Neural cell (in vitro differentiated cells): Measurements from ENCODE around the gene PLBD2. TPM values are rescaled to one million over a fixed set of nuclear protein-coding genes. Genes with fewer than 3 reads are reported as not detected.

Experiments used
- H2AFZ ChIP-seq: fragments of 200-600, 300-800 bp; sonication (generic), shearing (Covaris generic); 2 replicates; pipeline ENCODE4 v1.6.0; 2014; ENCODE audit warnings: low read depth, mild to moderate bottlenecking, antibody characterized with exemption, low read length, moderate library complexity
- H3F3A ChIP-seq: fragments of 200-600 bp; shearing (Covaris generic); 2 replicates; pipeline ENCODE4 v1.6.1; 2016; ENCODE audit warnings: mild to moderate bottlenecking, moderate library complexity, mixed read lengths, antibody characterized with exemption, low read length; ENCODE audit not compliant: insufficient read depth, poor library complexity, severe bottlenecking
- H3K27ac ChIP-seq: fragments of 200-600, 300-800 bp; sonication (generic), shearing (Covaris generic); 2 replicates; pipeline ENCODE4 v1.5.1; 2014; ENCODE audit warnings: mild to moderate bottlenecking, low read length, moderate library complexity
- H3K27me3 ChIP-seq: fragments of 300-800, 200-600 bp; sonication (generic), shearing (Covaris generic); 2 replicates; pipeline ENCODE4 v1.6.0; 2014; ENCODE audit warnings: mild to moderate bottlenecking, low read depth, low read length, moderate library complexity; ENCODE audit not compliant: insufficient read depth
- H3K36me3 ChIP-seq: fragments of 300-800, 200-600 bp; sonication (generic), shearing (Covaris generic); 2 replicates; pipeline ENCODE4 v1.5.1; 2014; ENCODE audit warnings: mild to moderate bottlenecking, antibody characterized with exemption, low read length, moderate library complexity; ENCODE audit not compliant: insufficient read depth
- H3K4me2 ChIP-seq: fragments of 300-800, 200-600 bp; sonication (generic), shearing (Covaris generic); 2 replicates; pipeline ENCODE4 v1.6.0; 2014; ENCODE audit warnings: mild to moderate bottlenecking, low read length
- H3K4me3 ChIP-seq: fragments of 300-800, 200-600 bp; sonication (generic), shearing (Covaris generic); 2 replicates; pipeline ENCODE4 v1.5.1; 2014; ENCODE audit warnings: mild to moderate bottlenecking, low read length, moderate library complexity
- H3K79me2 ChIP-seq: fragments of 200-600 bp; shearing (Covaris generic); replicated peaks from 2 replicates; pipeline ENCODE4 v1.6.0; 2014; ENCODE audit warnings: mild to moderate bottlenecking, low read length, moderate library complexity; ENCODE audit not compliant: insufficient read depth
- H3K9ac ChIP-seq: fragments of 300-800, 200-600 bp; sonication (generic), shearing (Covaris generic); 2 replicates; pipeline ENCODE4 v1.6.1; 2016; ENCODE audit warnings: mild to moderate bottlenecking, low read length, mixed read lengths
- H3K9me2 ChIP-seq: fragments of 200-600 bp; shearing (Covaris generic); 2 replicates; pipeline ENCODE4 v1.6.1; 2016; ENCODE audit warnings: mild to moderate bottlenecking, low read length, mixed read lengths; ENCODE audit not compliant: insufficient read depth
- H3K9me3 ChIP-seq: fragments of 200-600, 300-800 bp; sonication (generic), shearing (Covaris generic); 2 replicates; pipeline ENCODE4 v1.6.1; 2016; ENCODE audit warnings: mild to moderate bottlenecking, mixed run types, low read length, moderate library complexity, mixed read lengths
- H4K20me1 ChIP-seq: fragments of 200-600 bp; shearing (Covaris generic); 2 replicates; pipeline ENCODE4 v1.6.1; 2016; ENCODE audit warnings: mild to moderate bottlenecking, mixed run types; ENCODE audit not compliant: insufficient read depth
- CTCF ChIP-seq: fragments of 450-650 bp; IDR thresholded peaks from 2 replicates; pipeline ENCODE4 v1.5.1; 2014; ENCODE audit warnings: antibody characterized with exemption, mild to moderate bottlenecking, moderate library complexity; ENCODE audit not compliant: poor library complexity, severe bottlenecking
- EP300 ChIP-seq: fragments of 450-650 bp; conservative IDR thresholded peaks from 2 replicates; pipeline ENCODE4 v1.6.1; 2014; ENCODE audit warnings: antibody characterized with exemption, mild to moderate bottlenecking, moderate library complexity; ENCODE audit not compliant: poor library complexity, severe bottlenecking
- EZH2 ChIP-seq: fragments of 200-600, 300-800 bp; shearing (Covaris generic), sonication (generic); IDR thresholded peaks from 2 replicates; pipeline ENCODE4 v1.6.1; 2014; ENCODE audit warnings: antibody characterized with exemption, low read length, borderline replicate concordance, mild to moderate bottlenecking; ENCODE audit not compliant: insufficient read depth, poor library complexity, severe bottlenecking
- POLR2AphosphoS5 ChIP-seq: IDR thresholded peaks from 2 replicates; pipeline ENCODE4 v1.6.1; 2012
- RAD21 ChIP-seq: fragments of 450-650 bp; conservative IDR thresholded peaks from 2 replicates; pipeline ENCODE4 v1.6.1; 2014; ENCODE audit warnings: antibody characterized with exemption, mild to moderate bottlenecking, moderate library complexity
- SMC3 ChIP-seq: fragments of 450-650 bp; conservative IDR thresholded peaks from 2 replicates; pipeline ENCODE4 v1.6.1; 2014; ENCODE audit warnings: antibody characterized with exemption, mild to moderate bottlenecking, moderate library complexity; ENCODE audit not compliant: poor library complexity
- TAF1 ChIP-seq: IDR thresholded peaks from 2 replicates; pipeline ENCODE4 v1.6.1; 2012; ENCODE audit warnings: low read depth
- polyA plus RNA-seq: library from polyadenylated mRNA; depleted of rRNA; stranded (reverse); fragments of >200 nt; gene quantifications from 2 replicates; pipeline ENCODE4 v1.2.3, GENCODE V29; 2014
- TF ChIP-seq, protein P1 (sequence below): IDR thresholded peaks from 2 replicates; pipeline ENCODE4 v1.6.1; 2012; ENCODE audit warnings: borderline replicate concordance

PLBD2 gene
- polyA plus RNA-seq, 1 donor from 2014 or later, result 4.8 TPM

DNA sequence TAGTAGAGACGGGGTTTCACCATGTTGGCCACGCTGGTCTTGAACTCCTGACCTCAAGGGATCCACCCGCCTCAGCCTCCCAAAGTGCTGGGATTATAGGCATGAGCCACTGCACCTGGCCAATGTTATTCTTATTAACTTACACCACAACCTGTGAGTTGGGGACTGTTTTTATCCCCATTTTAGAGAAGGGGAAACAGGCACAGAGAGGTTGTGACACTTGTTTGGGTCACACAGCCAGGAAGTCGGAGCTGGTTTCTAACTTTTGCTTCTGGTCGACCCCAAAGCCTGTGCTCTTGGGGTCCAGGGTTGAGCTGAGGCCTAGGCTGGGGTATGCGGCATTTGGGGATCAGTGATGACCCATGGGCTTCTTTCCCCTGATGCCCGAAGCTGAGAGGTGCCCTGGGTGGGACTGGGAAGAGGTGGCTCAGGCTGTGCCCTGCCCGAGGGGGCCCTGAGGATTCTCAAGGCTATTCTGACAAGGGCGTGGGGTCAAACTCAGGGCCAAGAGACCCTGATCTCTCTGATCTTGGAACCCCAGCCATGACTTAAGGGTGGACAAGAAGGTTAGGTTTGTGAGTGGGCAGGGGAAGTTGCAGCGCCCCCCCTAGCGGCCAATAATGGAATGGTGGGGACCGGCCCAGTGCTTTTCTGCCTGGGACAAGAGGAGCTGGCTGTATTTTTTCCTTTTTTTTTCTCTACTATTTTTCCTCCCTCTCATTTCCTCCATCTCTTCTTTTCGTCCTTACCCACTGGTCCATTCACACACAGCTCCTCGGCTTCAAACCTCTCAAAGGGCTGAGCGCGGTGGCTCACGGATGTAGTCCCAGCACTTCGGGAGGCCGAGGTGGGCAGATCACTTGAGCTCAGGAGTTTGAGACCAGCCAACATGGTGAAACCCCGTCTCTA, 66.8 kb downstream of the PLBD2 start:
- Histone ChIP-seq H2AFZ (no peak overlapping the region), H3K9me2 (no peaks in the 10 kb centered on the region), H3K9ac (no peak overlapping the region), H3K36me3 (no peaks in the 10 kb centered on the region), H3K79me2 (no peaks in the 10 kb centered on the region), H4K20me1 (no peaks in the 10 kb centered on the region), H3K4me3 (no peak overlapping the region), H3K27me3 (no peaks in the 10 kb centered on the region), H3K9me3 (no peaks in the 10 kb centered on the region), H3K27ac (no peak overlapping the region), H3F3A (no peaks in the 10 kb centered on the region), H3K4me2 (no peak overlapping the region)
- no peak for TF ChIP-seq EP300

- Histone ChIP-seq H3K9ac (no peak overlapping the region), H3K79me2 (no peaks in the 10 kb centered on the region), H3F3A (no peaks in the 10 kb centered on the region), H3K27me3 (no peaks in the 10 kb centered on the region), H3K27ac (no peak overlapping the region), H3K9me2 (no peaks in the 10 kb centered on the region), H3K4me3 (no peak overlapping the region), H3K9me3 (no peaks in the 10 kb centered on the region), H3K4me2 (no peak overlapping the region), H3K36me3 (no peaks in the 10 kb centered on the region), H2AFZ (no peak overlapping the region), H4K20me1 (no peaks in the 10 kb centered on the region)
- no peak for TF ChIP-seq POLR2AphosphoS5
- TF ChIP-seq RAD21, result no peak
- no peak for TF ChIP-seq TAF1
- TF ChIP-seq EP300, result no peak
- TF ChIP-seq CTCF, result no peak
- TF ChIP-seq, protein P1, sequence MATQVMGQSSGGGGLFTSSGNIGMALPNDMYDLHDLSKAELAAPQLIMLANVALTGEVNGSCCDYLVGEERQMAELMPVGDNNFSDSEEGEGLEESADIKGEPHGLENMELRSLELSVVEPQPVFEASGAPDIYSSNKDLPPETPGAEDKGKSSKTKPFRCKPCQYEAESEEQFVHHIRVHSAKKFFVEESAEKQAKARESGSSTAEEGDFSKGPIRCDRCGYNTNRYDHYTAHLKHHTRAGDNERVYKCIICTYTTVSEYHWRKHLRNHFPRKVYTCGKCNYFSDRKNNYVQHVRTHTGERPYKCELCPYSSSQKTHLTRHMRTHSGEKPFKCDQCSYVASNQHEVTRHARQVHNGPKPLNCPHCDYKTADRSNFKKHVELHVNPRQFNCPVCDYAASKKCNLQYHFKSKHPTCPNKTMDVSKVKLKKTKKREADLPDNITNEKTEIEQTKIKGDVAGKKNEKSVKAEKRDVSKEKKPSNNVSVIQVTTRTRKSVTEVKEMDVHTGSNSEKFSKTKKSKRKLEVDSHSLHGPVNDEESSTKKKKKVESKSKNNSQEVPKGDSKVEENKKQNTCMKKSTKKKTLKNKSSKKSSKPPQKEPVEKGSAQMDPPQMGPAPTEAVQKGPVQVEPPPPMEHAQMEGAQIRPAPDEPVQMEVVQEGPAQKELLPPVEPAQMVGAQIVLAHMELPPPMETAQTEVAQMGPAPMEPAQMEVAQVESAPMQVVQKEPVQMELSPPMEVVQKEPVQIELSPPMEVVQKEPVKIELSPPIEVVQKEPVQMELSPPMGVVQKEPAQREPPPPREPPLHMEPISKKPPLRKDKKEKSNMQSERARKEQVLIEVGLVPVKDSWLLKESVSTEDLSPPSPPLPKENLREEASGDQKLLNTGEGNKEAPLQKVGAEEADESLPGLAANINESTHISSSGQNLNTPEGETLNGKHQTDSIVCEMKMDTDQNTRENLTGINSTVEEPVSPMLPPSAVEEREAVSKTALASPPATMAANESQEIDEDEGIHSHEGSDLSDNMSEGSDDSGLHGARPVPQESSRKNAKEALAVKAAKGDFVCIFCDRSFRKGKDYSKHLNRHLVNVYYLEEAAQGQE, result no peak
- no peak for TF ChIP-seq SMC3
These were observed 67.6 kb downstream of the PLBD2 start for GRCh38 chr12:113425960-113426453.

- H3F3A ChIP-seq, result no peaks in the 10 kb centered on the region
- no peaks in the 10 kb centered on the region for H3K9me2 ChIP-seq
- H3K4me2 ChIP-seq, result no peak overlapping the region
- no peaks in the 10 kb centered on the region for H4K20me1 ChIP-seq
- no peaks in the 10 kb centered on the region for H3K9me3 ChIP-seq
- no peaks in the 10 kb centered on the region for H3K27me3 ChIP-seq
- H3K4me3 ChIP-seq, result no peak overlapping the region
- TF ChIP-seq EZH2 (no peak), CTCF (no peak)
- H2AFZ ChIP-seq, result no peak overlapping the region
- H3K27ac ChIP-seq, result no peak overlapping the region
- no peak overlapping the region for H3K9ac ChIP-seq
- no peaks in the 10 kb centered on the region for H3K36me3 ChIP-seq
- no peaks in the 10 kb centered on the region for H3K79me2 ChIP-seq
These were observed 69.5 kb downstream of the PLBD2 start for GRCh38 chr12:113427882-113428281.
